Hypothalamus (tissue), 51 donors: ENCODE results near the gene GRIN2C.

Experiments
- DNase-seq, 51 donors: peaks; one replicate each; lab custom pipeline; 2025; lab: John Stamatoyannopoulos, UW

Gene GRIN2C

GRCh38 chr17:74805591-74805991 is 54.1 kb downstream of the GRIN2C start:
- DNase-seq, result peak in 21 of 51 donors; percentile 24 to 69 (median 46)

- DNase-seq, result no peak
These were observed 55.0 kb downstream of the GRIN2C start for GRCh38 chr17:74804683-74805082.

GRCh38 chr17:74803971-74804370 is 55.7 kb downstream of the GRIN2C start:
- no peak for DNase-seq

- DNase-seq, result no peak
These were observed 56.2 kb downstream of the GRIN2C start for GRCh38 chr17:74803388-74803930.

- no peak for DNase-seq
These were observed 57.8 kb downstream of the GRIN2C start for GRCh38 chr17:74801896-74802295.

- DNase-seq, result no peak
These were observed 59.2 kb downstream of the GRIN2C start for GRCh38 chr17:74800531-74800930.

GRCh38 chr17:74799097-74799496 is 60.6 kb downstream of the GRIN2C start:
- no peak for DNase-seq

- DNase-seq, result no peak
These were observed 61.4 kb downstream of the GRIN2C start for GRCh38 chr17:74798239-74798707.

- DNase-seq, result no peak
These were observed 61.9 kb downstream of the GRIN2C start for GRCh38 chr17:74797824-74798223.

GRCh38 chr17:74796866-74797265 is 62.8 kb downstream of the GRIN2C start:
- no peak for DNase-seq

GRCh38 chr17:74796211-74796610 is 63.5 kb downstream of the GRIN2C start:
- DNase-seq, result no peak

- DNase-seq, result peak in 6 of 51 donors; percentile 9 to 36 (median 22)
These were observed 64.2 kb downstream of the GRIN2C start for GRCh38 chr17:74795327-74796020.

GRCh38 chr17:74792586-74793105 is 67.0 kb downstream of the GRIN2C start:
- no peak for DNase-seq
